ENCODE measurements around the gene FRAT1. TPM values are rescaled to one million over a fixed set of nuclear protein-coding genes. Genes with fewer than 3 reads are reported as not detected.
A peak's percentile ranks its signal among the peaks of the same experiment; 100 is the strongest.

FRAT1 gene, protein sequence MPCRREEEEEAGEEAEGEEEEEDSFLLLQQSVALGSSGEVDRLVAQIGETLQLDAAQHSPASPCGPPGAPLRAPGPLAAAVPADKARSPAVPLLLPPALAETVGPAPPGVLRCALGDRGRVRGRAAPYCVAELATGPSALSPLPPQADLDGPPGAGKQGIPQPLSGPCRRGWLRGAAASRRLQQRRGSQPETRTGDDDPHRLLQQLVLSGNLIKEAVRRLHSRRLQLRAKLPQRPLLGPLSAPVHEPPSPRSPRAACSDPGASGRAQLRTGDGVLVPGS
- total RNA-seq (2021; fragmentation: NEBNext Ultra II Directional; extraction: Animal tissue kit (Norgen Biotek cat#: 25700)) (4.8 and 5.2 TPM in 2 replicates), polyA plus RNA-seq (2011; rRNA removed) (1.9 and 3.4 TPM in 2 replicates), polyA minus RNA-seq (2011; rRNA and poly(A)+ RNA removed) (1.3 and 2.4 TPM in 2 replicates)
- polyA plus RNA-seq (2011; cell fraction: cytosol; rRNA removed), result 2.9 TPM
- polyA plus RNA-seq (2011; cell fraction: nucleus; rRNA removed), result 3.3 TPM
- polyA plus RNA-seq (2012, experiment 1 of 2), result 1.8 to 5.4 TPM (median 3.5 TPM) in 4 replicates
- polyA plus RNA-seq (2012, experiment 2 of 2), result 3.3 TPM
- polyA plus RNA-seq (2013, experiment 1 of 2), result 1.7 TPM
- polyA plus RNA-seq (2013, experiment 2 of 2), result 1.7 TPM
- 5.1 TPM for polyA minus RNA-seq (2011; cell fraction: cytosol; rRNA and poly(A)+ RNA removed)
- polyA minus RNA-seq (2011; cell fraction: nucleus; rRNA and poly(A)+ RNA removed), result 7.8 TPM
- long read RNA-seq, experiment 1, transcript FRAT1-201 (1 exons, 2,649 nt), result major isoform, 9 of 9 reads
- long read RNA-seq, experiment 1, partial matches to known transcripts, result 0 of 9 reads
- long read RNA-seq, experiment 1, other reads (novel, unspliced or antisense), result 0 of 9 reads
- long read RNA-seq, experiment 2, partial matches to known transcripts, result 0 of 1 reads
- long read RNA-seq, experiment 2, other reads (novel, unspliced or antisense), result 0 of 1 reads

GRCh38 chr10:97318772-97319651 lies at the start of gene FRAT1:
Gene FRAT1 (plus strand): TSS chr10:97319271. CDS start chr10:97319454, 183 bp downstream.
- no peak within 1 kb of the TSS for H2AK5ac ChIP-seq (ENCODE audit: low read depth, low read length)
- no peaks in the 10 kb centered on the region for H3K79me2 ChIP-seq (ENCODE audit: control insufficient read depth in 1 of 2, insufficient read depth in 2 of 2, low read length in 2 of 2)
- H3K9me3 ChIP-seq (ENCODE audit: insufficient read depth in 2 of 2, low read depth in 1 of 2, low read length in 1 of 2), result no peaks in the 10 kb centered on the region
- no peak within 1 kb of the TSS for H3K14ac ChIP-seq (ENCODE audit: insufficient read length)
- FAIRE-seq (peak; percentile 28), DNase-seq (ENCODE audit: low read depth in 1 of 2, low spot score in 2 of 2) (peak; percentile 65 to 95)
- H4K91ac ChIP-seq (replicated peaks; ENCODE audit: insufficient read length, low read length), result peak within 1 kb of the TSS; percentile 100
- peak within 1 kb of the TSS; percentile 100 for H4K8ac ChIP-seq (ENCODE audit: extremely low read depth, insufficient read depth, low read length)
- peak within 1 kb of the TSS; percentile 99 for H3K56ac ChIP-seq (replicated peaks; ENCODE audit: insufficient read length, low read depth, low read length)
- peak within 1 kb of the TSS; percentile 100 for H2AFZ ChIP-seq (ENCODE audit: low read length)
- peak within 1 kb of the TSS; percentile 100; the same call in 1 of the 2 replicates for H2BK20ac ChIP-seq (ENCODE audit: low read length)
- H3K23me2 ChIP-seq (ENCODE audit: low read depth, low read length), result peaks cover 19% of the 10 kb centered on the region
- peak within 1 kb of the TSS; percentile 100 for H2BK12ac ChIP-seq (ENCODE audit: low read depth, low read length)
- WGBS, 2 experiments (ENCODE audit: extremely low coverage in 1 of 2, insufficient coverage in 1 of 2, insufficient read length in 1 of 2, insufficient replicate concordance in 2 of 2, low coverage in 1 of 2, low lambda C conversion rate in 2 of 2, missing lambda C conversion rate in 1 of 2), result 1% methylated on average over 30 of the region's 79 CpGs; no CpG with 5 or more reads in 1 of the 2 experiments
- no peaks in the 10 kb centered on the region for H3K36me3 ChIP-seq (ENCODE audit: control insufficient read depth in 2 of 4, insufficient read depth in 4 of 4, low read length in 3 of 4)
- no peaks in the 10 kb centered on the region for H3K79me1 ChIP-seq (ENCODE audit: low read depth, low read length)
- peak within 1 kb of the TSS; percentile 97 for H3K4ac ChIP-seq (replicated peaks; ENCODE audit: insufficient read length, low read depth, low read length)
- ChIA-PET CTCF (ENCODE audit: partially characterized antibody) (interaction anchor here (0.6 to 2.5 kb wide), 7 partner anchors 13 to 247 kb away, joined by 3 to 28 read pairs (median 3); no protein-coding TSS in a partner anchor), POLR2A (ENCODE audit: partially characterized antibody) (interaction anchor here (0.8 to 3.4 kb wide), 11 partner anchors 10 to 82 kb away, joined by 3 to 61 read pairs (median 6); partner anchors contain the start of genes ARHGAP19, FRAT2 and RRP12)
- peak within 1 kb of the TSS; percentile 45 to 79 (median 70) for H3K4me3 ChIP-seq (ENCODE audit: extremely low read depth in 1 of 4, insufficient read depth in 2 of 4, low read depth in 3 of 4, low read length in 4 of 4)
- peaks cover 0 to 15% (median 12%) of the 10 kb centered on the region in 4 experiments; a peak in 6 of 7 replicates for H3K4me1 ChIP-seq (replicated peaks in 1 of 4; ENCODE audit: control insufficient read depth in 3 of 4, insufficient read depth in 4 of 4, low read length in 3 of 4)
- no peaks in the 10 kb centered on the region for H4K20me1 ChIP-seq (replicated peaks in 1 of 2; ENCODE audit: control insufficient read depth in 1 of 2, insufficient read depth in 2 of 2, low read length in 2 of 2)
- H2BK15ac ChIP-seq (ENCODE audit: low read length), result no peak within 1 kb of the TSS; the same call in 1 of the 2 replicates
- H2BK120ac ChIP-seq (replicated peaks; ENCODE audit: low read depth, low read length), result peak within 1 kb of the TSS; percentile 99
- H3K18ac ChIP-seq (ENCODE audit: extremely low read depth, low read length), result peak within 1 kb of the TSS; percentile 99
- H3K27me3 ChIP-seq (replicated peaks in 1 of 4; ENCODE audit: control insufficient read depth in 3 of 4, extremely low read depth in 1 of 4, insufficient read depth in 3 of 4, low read length in 3 of 4), result peaks cover 6 to 23% (median 20%) of the 10 kb centered on the region in 4 experiments
- H3K27ac ChIP-seq (ENCODE audit: low read depth, low read length), result peak within 1 kb of the TSS; percentile 100
- peak within 1 kb of the TSS; percentile 91 to 99 (median 98) for H3K9ac ChIP-seq (replicated peaks in 1 of 4; ENCODE audit: extremely low read depth in 1 of 4, low read depth in 3 of 4, low read length in 3 of 4)
- no peak within 1 kb of the TSS for H3K23ac ChIP-seq (ENCODE audit: insufficient read length)
- H4K5ac ChIP-seq (ENCODE audit: insufficient read length, low read depth, low read length), result peak within 1 kb of the TSS; percentile 96
- peak within 1 kb of the TSS; percentile 87 to 97 for H3K4me2 ChIP-seq (ENCODE audit: insufficient read depth in 1 of 2, low read depth in 2 of 2, low read length in 2 of 2)
- H2BK5ac ChIP-seq (ENCODE audit: low read depth, low read length), result peak within 1 kb of the TSS; percentile 99
- no peak for TF ChIP-seq CBX8 (IDR thresholded peaks at IDR 0.05; ENCODE audit: borderline replicate concordance, low read depth, low read length)
- TF ChIP-seq SUZ12 (IDR thresholded peaks at IDR 0.05; ENCODE audit: low read length), result no peak
- TF ChIP-seq, protein P1, sequence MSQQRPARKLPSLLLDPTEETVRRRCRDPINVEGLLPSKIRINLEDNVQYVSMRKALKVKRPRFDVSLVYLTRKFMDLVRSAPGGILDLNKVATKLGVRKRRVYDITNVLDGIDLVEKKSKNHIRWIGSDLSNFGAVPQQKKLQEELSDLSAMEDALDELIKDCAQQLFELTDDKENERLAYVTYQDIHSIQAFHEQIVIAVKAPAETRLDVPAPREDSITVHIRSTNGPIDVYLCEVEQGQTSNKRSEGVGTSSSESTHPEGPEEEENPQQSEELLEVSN (IDR thresholded peaks at IDR 0.05), result peak; percentile 52
- TF ChIP-seq ASH2L (IDR thresholded peaks at IDR 0.05; ENCODE audit: low read length), result peak; percentile 5
- TF ChIP-seq JUND (IDR thresholded peaks at IDR 0.05; ENCODE audit: low read length), result peak; percentile 96
- no peak for TF ChIP-seq EZH2 (IDR thresholded peaks at IDR 0.05; ENCODE audit: low read depth, low read length, severe bottlenecking)

All from H1 (cell line).